Vagina (tissue), 2 donors: ENCODE measurements around the gene ZC2HC1B.

Experiments
- CTCF ChIP-seq, 3 experiments: fragments of 450-650 bp in 2 of 3; fragments of 200-600 bp in 1 of 3; sonication (generic) in 1 of 3; IDR thresholded peaks; one replicate each; pipeline ENCODE4 v1.5.1; 2017 to 2019; ENCODE audit warnings: antibody characterized with exemption in 3 of 3, mild to moderate bottlenecking in 2 of 3, moderate library complexity in 2 of 3
- POLR2AphosphoS5 ChIP-seq, 2 donors: sonication (generic); formaldehyde crosslinking; IDR thresholded peaks; one replicate each; pipeline ENCODE4 v1.9.0; 2017; ENCODE audit warnings: antibody characterized with exemption in 2 of 2, mild to moderate bottlenecking in 2 of 2, low read depth in 1 of 2; ENCODE audit not compliant: insufficient read depth in 1 of 2

- TF ChIP-seq CTCF (IDR thresholded peaks at IDR 0.05) (no peak), POLR2AphosphoS5 (IDR thresholded peaks at IDR 0.05; ENCODE audit: insufficient read depth in 1 of 2, low read depth in 1 of 2) (no peak)
Observed at GRCh38 chr6:143965503-143966171, 101.4 kb downstream of the ZC2HC1B start.
